GM12872 (cell line): ENCODE results near the gene CCDC120.
A peak's percentile ranks its signal among the peaks of the same experiment; 100 is the strongest.

ENCODE experiments used
- TF ChIP-seq, protein P1 (sequence below): IDR thresholded peaks from 3 replicates; pipeline ENCODE4 v1.5.1; 2011; ENCODE audit warnings: low read depth, mild to moderate bottlenecking, low read length, moderate library complexity; ENCODE audit not compliant: insufficient read depth

Gene CCDC120

DNA sequence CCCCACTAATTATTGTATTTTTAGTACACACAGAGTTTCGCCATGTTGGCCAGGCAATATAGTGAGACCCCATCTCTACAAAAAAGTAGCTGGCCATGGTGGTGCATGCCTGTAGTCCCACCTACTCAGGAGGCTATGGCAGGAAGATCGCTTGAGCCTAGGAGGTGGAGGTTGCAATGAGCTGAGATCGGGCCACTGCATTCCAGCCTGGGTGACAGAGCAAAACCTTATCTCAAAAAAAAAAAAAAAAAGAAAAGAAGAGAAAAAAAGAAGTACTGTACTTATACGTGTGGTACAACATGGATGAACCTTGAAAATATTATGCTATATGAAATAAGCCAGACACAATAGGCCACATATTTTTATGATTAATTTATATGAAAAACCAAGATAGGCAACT lies 30.8 kb downstream of the CCDC120 start:
- TF ChIP-seq, protein P1, sequence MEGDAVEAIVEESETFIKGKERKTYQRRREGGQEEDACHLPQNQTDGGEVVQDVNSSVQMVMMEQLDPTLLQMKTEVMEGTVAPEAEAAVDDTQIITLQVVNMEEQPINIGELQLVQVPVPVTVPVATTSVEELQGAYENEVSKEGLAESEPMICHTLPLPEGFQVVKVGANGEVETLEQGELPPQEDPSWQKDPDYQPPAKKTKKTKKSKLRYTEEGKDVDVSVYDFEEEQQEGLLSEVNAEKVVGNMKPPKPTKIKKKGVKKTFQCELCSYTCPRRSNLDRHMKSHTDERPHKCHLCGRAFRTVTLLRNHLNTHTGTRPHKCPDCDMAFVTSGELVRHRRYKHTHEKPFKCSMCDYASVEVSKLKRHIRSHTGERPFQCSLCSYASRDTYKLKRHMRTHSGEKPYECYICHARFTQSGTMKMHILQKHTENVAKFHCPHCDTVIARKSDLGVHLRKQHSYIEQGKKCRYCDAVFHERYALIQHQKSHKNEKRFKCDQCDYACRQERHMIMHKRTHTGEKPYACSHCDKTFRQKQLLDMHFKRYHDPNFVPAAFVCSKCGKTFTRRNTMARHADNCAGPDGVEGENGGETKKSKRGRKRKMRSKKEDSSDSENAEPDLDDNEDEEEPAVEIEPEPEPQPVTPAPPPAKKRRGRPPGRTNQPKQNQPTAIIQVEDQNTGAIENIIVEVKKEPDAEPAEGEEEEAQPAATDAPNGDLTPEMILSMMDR = no peak

DNA sequence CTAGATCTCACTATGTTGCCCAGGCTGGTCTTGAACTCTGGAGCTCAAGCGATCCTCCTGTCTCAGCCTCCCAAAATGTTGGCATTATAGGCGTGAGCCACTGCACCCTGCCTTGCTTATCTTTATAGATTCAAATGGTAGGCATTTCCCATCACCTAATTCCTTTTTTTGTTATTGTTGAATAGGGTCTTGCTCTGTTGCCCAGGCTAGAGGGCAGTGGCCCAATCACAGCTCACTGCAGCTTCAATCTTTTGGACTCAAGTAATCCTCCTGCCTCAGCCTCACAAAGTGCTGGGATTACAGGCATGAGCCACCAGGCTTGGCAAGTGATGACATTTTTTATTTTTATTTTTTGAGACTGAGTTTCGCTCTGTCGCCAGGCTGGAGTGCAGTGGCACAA lies 37.6 kb downstream of the CCDC120 start:
- TF ChIP-seq, protein P1 = no peak

DNA sequence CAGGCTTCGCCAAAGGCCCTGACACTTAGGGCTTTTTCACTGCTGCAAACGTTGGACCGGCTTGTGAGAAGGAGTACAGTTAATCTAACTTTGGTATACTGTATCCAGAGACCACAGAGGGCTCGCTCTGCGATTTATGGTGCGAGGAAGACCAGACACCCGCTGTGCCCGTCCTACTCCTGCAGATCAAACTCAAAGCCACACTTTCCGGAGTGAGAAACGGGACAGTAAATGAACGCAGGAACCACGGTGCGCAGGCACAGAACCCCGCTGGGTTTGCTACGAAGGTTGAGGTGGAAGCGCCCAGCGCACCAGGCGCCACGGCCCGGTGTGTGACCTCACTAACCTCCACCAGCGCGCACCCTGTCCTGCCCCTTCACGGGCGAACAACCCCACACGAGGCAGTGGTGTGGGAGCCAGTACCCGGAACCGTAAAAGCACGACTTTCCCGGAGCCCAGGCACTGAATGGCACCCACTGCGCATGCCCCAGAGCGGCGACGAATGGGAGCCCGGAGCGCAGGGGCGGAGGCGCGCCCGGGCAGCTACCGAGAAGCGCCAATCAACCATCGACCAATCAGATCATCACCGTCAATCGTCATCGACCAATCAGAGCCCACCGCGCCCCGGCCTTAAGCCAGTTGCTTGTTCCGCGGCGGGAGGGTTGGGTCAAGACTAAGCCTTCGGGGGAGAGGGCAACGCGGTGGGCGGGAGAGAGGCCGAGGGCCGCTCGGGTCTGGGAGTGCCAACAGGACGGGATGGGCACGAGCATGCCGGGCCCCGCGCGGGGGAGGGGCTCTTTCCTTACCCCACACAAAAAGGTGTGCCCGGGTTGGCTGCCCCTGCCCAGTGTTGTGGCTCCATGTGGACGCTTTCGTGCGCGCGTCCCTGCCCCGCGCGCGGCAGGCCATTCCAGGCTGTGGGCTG lies 42.2 kb downstream of the CCDC120 start:
- TF ChIP-seq, protein P1 = no peak

DNA sequence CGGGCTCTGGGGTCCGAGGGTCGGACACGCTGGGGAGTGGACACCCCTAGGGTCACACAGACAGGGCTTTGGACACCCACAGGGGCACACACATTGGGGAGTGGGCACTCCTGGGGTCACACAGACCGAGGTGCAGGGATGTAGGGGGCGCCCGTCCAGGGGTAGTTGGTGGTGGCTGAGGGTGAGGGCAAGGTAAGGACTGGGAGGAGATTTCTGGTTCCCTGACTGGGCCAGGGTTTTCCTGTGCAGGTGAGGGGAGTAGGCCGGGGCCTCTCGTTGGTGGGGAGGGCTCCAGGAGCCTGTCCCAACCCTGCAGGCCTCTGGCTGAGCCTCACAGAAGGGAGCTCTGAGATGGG lies 42.8 kb downstream of the CCDC120 start:
- TF ChIP-seq, protein P1 = peak; percentile 29; the same call in 1 of the 3 replicates

DNA sequence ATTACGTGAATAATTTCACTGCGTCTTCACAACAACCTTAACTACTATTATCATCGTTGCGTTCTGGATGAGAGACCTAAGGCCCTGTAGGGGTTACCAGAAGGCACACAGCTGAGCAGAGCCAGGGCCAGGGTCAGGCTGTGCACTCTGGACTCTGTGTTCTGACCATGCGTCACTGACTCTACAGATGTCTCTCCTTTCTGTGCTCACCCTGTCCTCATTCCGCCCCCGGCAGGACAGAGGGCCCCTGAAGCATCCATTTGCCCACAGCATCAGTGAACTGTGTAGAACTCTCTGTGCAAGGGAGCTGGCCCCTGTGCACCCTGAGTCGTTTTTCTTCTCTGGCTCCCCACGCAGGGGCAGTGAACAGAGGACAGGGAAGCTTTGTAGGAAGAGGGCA lies 43.4 kb downstream of the CCDC120 start:
- TF ChIP-seq, protein P1 = no peak

DNA sequence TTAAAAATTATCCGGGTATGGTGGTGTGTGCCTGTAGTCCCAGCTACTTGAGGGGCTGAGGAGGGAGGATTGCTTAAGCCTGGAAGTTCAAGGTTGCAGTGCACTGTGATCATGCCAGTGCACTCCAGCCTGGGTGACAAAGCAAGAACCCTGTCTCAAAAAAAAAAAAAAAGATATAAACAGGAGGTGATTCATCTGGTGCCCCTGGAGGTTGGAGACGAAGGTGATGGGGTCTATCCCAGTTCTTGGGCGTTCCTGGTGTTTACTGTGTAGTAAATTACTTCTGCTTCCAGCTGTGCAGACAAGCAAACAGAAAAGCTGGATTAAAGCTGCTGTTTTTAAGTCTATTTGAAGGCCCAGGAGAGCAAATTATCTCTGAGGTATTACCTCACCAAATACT lies 44.8 kb downstream of the CCDC120 start:
- TF ChIP-seq, protein P1 = no peak

DNA sequence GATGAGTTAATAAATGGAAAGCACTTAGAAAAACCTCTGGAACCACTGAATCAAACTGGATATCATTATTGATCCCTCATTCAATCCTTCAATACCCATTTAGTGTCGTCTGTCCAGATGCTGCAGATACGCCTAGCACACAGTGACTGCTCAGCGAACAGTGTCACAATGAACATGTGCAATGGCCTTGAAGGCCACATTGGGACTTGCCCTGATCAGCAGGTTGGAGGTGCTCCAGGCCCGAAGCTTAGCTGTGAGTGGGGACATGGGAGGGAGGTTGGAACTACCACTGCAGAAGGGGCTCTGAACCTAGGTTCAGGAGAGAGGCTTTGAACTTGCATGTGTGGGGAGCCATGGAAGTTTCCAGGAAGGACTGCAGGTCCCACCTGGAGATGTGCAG lies 47.5 kb downstream of the CCDC120 start:
- TF ChIP-seq, protein P1 = no peak
